SK-N-SH (cell line): ENCODE results near the gene DLX1. TPM values are rescaled to one million over a fixed set of nuclear protein-coding genes. Genes with fewer than 3 reads are reported as not detected.

ENCODE experiments used
- CTCF ChIA-PET: fragments of 300-600, 350-600 bp; formaldehyde crosslinking; extraction: SDS; loops from one replicate; lab custom pipeline; 2021; lab: Yijun Ruan, JAX
- POLR2A ChIA-PET: fragments of 350-600 bp; sonication (Branson Sonifier 250); formaldehyde crosslinking; extraction: SDS; loops from one replicate; lab custom pipeline; 2020; ENCODE audit warnings: antibody characterized with exemption, inconsistent platforms; lab: Yijun Ruan, JAX
- DNase-seq: peaks from one replicate; pipeline ENCODE4 v3.0.0; 2012
- H2AFZ ChIP-seq: fragments of 200-600 bp; sonication (generic); 2 replicates; pipeline ENCODE4 v1.8.1; 2016; ENCODE audit warnings: antibody characterized with exemption, mild to moderate bottlenecking, low read depth
- H3F3A ChIP-seq: fragments of 200-600 bp; sonication (generic); replicated peaks from 2 replicates; pipeline ENCODE3; 2016; ENCODE audit warnings: antibody characterized with exemption, mild to moderate bottlenecking; ENCODE audit not compliant: insufficient read depth
- H3K27ac ChIP-seq, 2 experiments: fragments of 200-500 bp in 1 of 2; fragments of 200-600 bp in 1 of 2; sonication (Bioruptor generic) in 1 of 2; sonication (generic), shearing (Covaris generic) in 1 of 2; 2 replicates each; pipeline versions ENCODE4 v1.5.1 to v1.6.1; 2014 to 2016; ENCODE audit warnings: low read depth in 2 of 2, inconsistent platforms in 1 of 2, low read length in 1 of 2, mild to moderate bottlenecking in 1 of 2, mixed read lengths in 1 of 2
- H3K27me3 ChIP-seq: fragments of 200-600 bp; sonication (generic), shearing (Covaris generic); 2 replicates; pipeline ENCODE4 v1.6.1; 2016; ENCODE audit warnings: mixed run types; ENCODE audit not compliant: insufficient read depth
- H3K36me3 ChIP-seq, 2 experiments: fragments of 200-500 bp in 1 of 2; fragments of 200-600 bp in 1 of 2; sonication (Bioruptor generic) in 1 of 2; sonication (generic) in 1 of 2; replicated peaks in 1 of 2; 2 replicates each; pipeline versions ENCODE3 to v1.5.1; 2014 to 2016; ENCODE audit warnings: low read length in 1 of 2, mild to moderate bottlenecking in 1 of 2; ENCODE audit not compliant: insufficient read depth in 2 of 2, control insufficient read depth in 1 of 2
- H3K4me1 ChIP-seq, 2 experiments: fragments of 200-500 bp in 1 of 2; fragments of 200-600 bp in 1 of 2; sonication (Bioruptor generic) in 1 of 2; sonication (generic), shearing (Covaris generic) in 1 of 2; 2 replicates each; pipeline versions ENCODE4 v1.5.1 to v1.6.1; 2014 to 2016; ENCODE audit warnings: low read depth in 1 of 2, low read length in 1 of 2, mixed run types in 1 of 2; ENCODE audit not compliant: insufficient read depth in 2 of 2, control insufficient read depth in 1 of 2
- H3K4me2 ChIP-seq: fragments of 200-600 bp; sonication (generic), shearing (Covaris generic); 2 replicates; pipeline ENCODE4 v1.6.1; 2017; ENCODE audit warnings: mixed run types
- H3K4me3 ChIP-seq, 2 experiments: fragments of 200-500 bp in 1 of 2; fragments of 200-600 bp in 1 of 2; sonication (Bioruptor generic) in 1 of 2; sonication (generic), shearing (Covaris generic) in 1 of 2; 2 replicates each; pipeline versions ENCODE4 v1.5.1 to v1.8.1; 2014 to 2016; ENCODE audit warnings: low read depth in 2 of 2, inconsistent platforms in 1 of 2, low read length in 1 of 2, mild to moderate bottlenecking in 1 of 2, mixed read lengths in 1 of 2, moderate library complexity in 1 of 2
- H3K79me2 ChIP-seq: fragments of 200-600 bp; sonication (generic); 2 replicates; pipeline ENCODE4 v1.8.1; 2017; ENCODE audit warnings: mild to moderate bottlenecking; ENCODE audit not compliant: insufficient read depth
- H3K9ac ChIP-seq: fragments of 200-600 bp; sonication (generic); 2 replicates; pipeline ENCODE4 v1.6.1; 2017; ENCODE audit warnings: mixed run types
- H3K9me2 ChIP-seq: fragments of 200-600 bp; sonication (generic); 2 replicates; pipeline ENCODE4 v1.6.1; 2017; ENCODE audit warnings: mixed run types
- H3K9me3 ChIP-seq: fragments of 200-600 bp; sonication (generic); 2 replicates; pipeline ENCODE4 v1.6.1; 2017; ENCODE audit warnings: mixed run types, mild to moderate bottlenecking, moderate library complexity
- H4K20me1 ChIP-seq: fragments of 200-600 bp; sonication (generic); 2 replicates; pipeline ENCODE4 v1.6.1; 2017; ENCODE audit warnings: mild to moderate bottlenecking, mixed run types; ENCODE audit not compliant: insufficient read depth
- EZH2phosphoT487 ChIP-seq: fragments of 200-600 bp; sonication (generic); IDR thresholded peaks from 2 replicates; pipeline ENCODE4 v1.6.1; 2017; ENCODE audit warnings: low read depth, mixed run types, mild to moderate bottlenecking, antibody characterized with exemption, moderate library complexity, borderline replicate concordance
- FOSL2 ChIP-seq: IDR thresholded peaks from 2 replicates; pipeline ENCODE4 v1.4.0; 2012; ENCODE audit warnings: low read depth, mild to moderate bottlenecking, moderate library complexity, borderline replicate concordance
- FOXJ3 ChIP-seq: sonication (generic); formaldehyde crosslinking; IDR thresholded peaks from 2 replicates; pipeline ENCODE4 v1.5.1; 2020; ENCODE audit warnings: mild to moderate bottlenecking, missing genetic modification reagents
- NFIC ChIP-seq: IDR thresholded peaks from 2 replicates; pipeline ENCODE4 v1.4.0; 2012; ENCODE audit warnings: borderline replicate concordance
- RAD21 ChIP-seq: IDR thresholded peaks from 2 replicates; pipeline ENCODE4 v1.6.1; 2012; ENCODE audit warnings: mild to moderate bottlenecking, low read length
- RCOR1 ChIP-seq: fragments of 150-350 bp; IDR thresholded peaks from 2 replicates; pipeline ENCODE4 v1.6.1; 2017; ENCODE audit warnings: antibody characterized with exemption, low read length
- SMC3 ChIP-seq: IDR thresholded peaks from 2 replicates; pipeline ENCODE4 v1.6.1; 2012; ENCODE audit warnings: low read depth, low read length, improper control_type of control experiment
- USF2 ChIP-seq: fragments of 150-350 bp; IDR thresholded peaks from 2 replicates; pipeline ENCODE4 v1.6.1; 2017; ENCODE audit warnings: antibody characterized with exemption, low read length, low read depth, borderline replicate concordance
- YY1 ChIP-seq: IDR thresholded peaks from 2 replicates; pipeline ENCODE4 v1.4.0; 2012; ENCODE audit warnings: low read depth, mild to moderate bottlenecking
- WGBS: methylation state at CpG from one replicate; pipeline ENCODE4 v1.1.6; 2017; ENCODE audit warnings: low lambda C conversion rate; 5-methylcytosine and 5-hydroxymethylcytosine counted together
- polyA plus RNA-seq, 3 experiments: library from polyadenylated mRNA; depleted of rRNA; stranded (reverse); fragments of >200 nt; gene quantifications; 2 replicates each; pipeline ENCODE4 v1.2.3, GENCODE V29; 2012
- TF ChIP-seq, protein P1 (sequence below): IDR thresholded peaks from 2 replicates; pipeline ENCODE4 v1.4.0; 2012; ENCODE audit warnings: low read depth, borderline replicate concordance

The DLX1 gene
- polyA plus RNA-seq, 1 of the 3 experiments (the other 2 are of a cell fraction), result 0.07 TPM

DNA sequence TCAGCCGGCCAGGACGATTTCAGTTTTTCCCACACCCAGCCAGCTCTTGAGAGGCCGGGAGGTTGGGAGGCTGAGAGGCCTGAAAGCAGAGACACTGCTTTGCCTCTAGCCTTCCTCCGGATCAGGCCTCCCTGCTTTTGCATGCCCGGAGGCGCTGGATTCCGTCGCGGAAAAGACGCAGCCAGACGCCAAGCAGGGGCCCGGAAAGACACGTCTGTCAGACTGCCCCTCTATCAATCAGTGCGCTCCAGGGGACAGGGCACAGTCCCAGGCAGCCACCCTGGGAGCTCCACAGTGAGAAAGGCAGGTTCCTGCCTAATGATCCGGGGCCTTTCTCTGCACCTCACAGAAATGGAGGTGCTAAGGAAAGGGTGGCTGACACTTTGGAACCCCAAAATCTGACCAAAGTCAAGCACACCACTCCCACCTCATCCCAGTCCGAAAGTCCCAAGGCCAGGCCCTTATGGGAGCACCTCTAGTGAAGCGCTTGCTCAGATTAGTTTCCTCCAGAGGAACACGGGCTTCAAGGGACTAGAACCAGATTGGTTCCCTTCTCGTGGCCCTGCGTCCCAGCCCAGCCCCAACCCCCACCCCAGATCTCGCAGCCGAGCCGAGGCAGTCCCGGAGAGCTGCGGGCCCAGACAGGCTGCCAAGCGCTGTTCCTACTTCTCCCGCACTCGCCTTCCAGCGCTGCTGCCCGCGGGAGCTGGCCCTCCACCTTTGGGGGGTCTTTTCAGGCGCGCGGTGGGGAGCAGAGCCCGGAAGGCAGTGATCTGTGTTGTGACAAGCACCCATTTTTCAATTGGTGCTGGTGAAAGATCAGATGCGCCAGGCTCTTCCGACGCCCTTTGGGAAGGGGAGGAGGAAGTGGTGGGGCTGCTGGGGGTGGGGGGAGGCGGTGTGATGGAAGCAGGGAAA is 5.0 kb downstream of the DLX1 start:
- DNase-seq, result peak; percentile 41
- POLR2A ChIA-PET, result no interaction called here
- H2AFZ ChIP-seq, result no peak overlapping the region
- peaks cover 93% of the 10 kb centered on the region for H3K27me3 ChIP-seq
- H3K36me3 ChIP-seq, result no peaks in the 10 kb centered on the region
- TF ChIP-seq NFIC, result no peak
- no peak for TF ChIP-seq FOXJ3
- TF ChIP-seq RAD21, result no peak
- TF ChIP-seq EZH2phosphoT487, result no peak
- TF ChIP-seq USF2, result no peak
- no peak for TF ChIP-seq YY1
- TF ChIP-seq RCOR1, result no peak
- TF ChIP-seq, all 33 proteins: peak for 0
- CTCF ChIA-PET, result interaction anchor here (0.8 to 2.1 kb wide), 9 partner anchors 9 to 516 kb away, joined by 3 to 12 read pairs (median 3); partner anchors contain the start of gene DLX2
- peaks cover 0 to 17% of the 10 kb centered on the region in 2 experiments; a peak in 1 of 4 replicates for H3K4me1 ChIP-seq
- no peaks in the 10 kb centered on the region for H3K9me2 ChIP-seq
- 17% methylated on average over 29 of the region's 39 CpGs for WGBS
- H3K27ac ChIP-seq, result no peak overlapping the region
- peaks cover 9% of the 10 kb centered on the region for H3F3A ChIP-seq
- no peaks in the 10 kb centered on the region for H3K79me2 ChIP-seq
- no peak overlapping the region for H3K4me3 ChIP-seq
- H3K9me3 ChIP-seq, result no peaks in the 10 kb centered on the region
- no peak overlapping the region for H3K9ac ChIP-seq
- no peak overlapping the region for H3K4me2 ChIP-seq
- H4K20me1 ChIP-seq, result 0 out of 2 replicates have a peak, but pooled peaks cover 18% of the 10 kb centered on the region

GRCh38 chr2:172091000-172091641 is 5.8 kb downstream of the DLX1 start:
- Histone ChIP-seq H3K27me3 (peaks cover 95% of the 10 kb centered on the region), H3K4me1 (peaks cover 1 to 16% of the 10 kb centered on the region in 2 experiments; a peak in 1 of 4 replicates), H3K4me3 (no peak overlapping the region), H3K27ac (no peak overlapping the region), H3K36me3 (no peaks in the 10 kb centered on the region), H3K9me3 (no peaks in the 10 kb centered on the region), H3F3A (peaks cover 15% of the 10 kb centered on the region), H3K79me2 (no peaks in the 10 kb centered on the region), H4K20me1 (0 out of 2 replicates have a peak, but pooled peaks cover 18% of the 10 kb centered on the region), H3K4me2 (no peak overlapping the region), H3K9me2 (no peaks in the 10 kb centered on the region), H2AFZ (no peak overlapping the region), H3K9ac (no peak overlapping the region)
- TF ChIP-seq FOSL2 (no peak), NFIC (no peak), RCOR1 (no peak), SMC3 (no peak)
- TF ChIP-seq, protein P1, sequence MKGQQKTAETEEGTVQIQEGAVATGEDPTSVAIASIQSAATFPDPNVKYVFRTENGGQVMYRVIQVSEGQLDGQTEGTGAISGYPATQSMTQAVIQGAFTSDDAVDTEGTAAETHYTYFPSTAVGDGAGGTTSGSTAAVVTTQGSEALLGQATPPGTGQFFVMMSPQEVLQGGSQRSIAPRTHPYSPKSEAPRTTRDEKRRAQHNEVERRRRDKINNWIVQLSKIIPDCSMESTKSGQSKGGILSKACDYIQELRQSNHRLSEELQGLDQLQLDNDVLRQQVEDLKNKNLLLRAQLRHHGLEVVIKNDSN, result no peak
- WGBS, result 26% methylated on average over 12 of the region's 13 CpGs
- DNase-seq, result peak; percentile 41
- ChIA-PET POLR2A (no interaction called here), CTCF (interaction anchor here (0.8 to 1.8 kb wide), 10 partner anchors 8 to 517 kb away, joined by 3 to 7 read pairs (median 3); partner anchors contain the start of gene DLX2)
